Measurements from ENCODE around the gene PLAC8.
A peak's percentile ranks its signal among the peaks of the same experiment; 100 is the strongest.
"Not testable (repeated sequence)": the region's sequence is repeated elsewhere in the genome, so short reads cannot be mapped to it uniquely, and the experiment has no call there.

The PLAC8 gene

GRCh38 chr4:83096397-83096796 lies 18.1 kb downstream of the PLAC8 start:
- Mint-ChIP-seq H3K27ac (peak overlapping the region; percentile 26), H3K36me3 (peaks cover 99% of the 10 kb centered on the region)
- no peak for ATAC-seq

GRCh38 chr4:83093060-83093640 lies 21.4 kb downstream of the PLAC8 start:
- no peak for ATAC-seq
- H3K4me1 Mint-ChIP-seq = peaks cover 32% of the 10 kb centered on the region
- peak overlapping the region; percentile 51 for H3K27ac Mint-ChIP-seq
- peaks cover 99% of the 10 kb centered on the region for H3K36me3 Mint-ChIP-seq
- no peaks in the 10 kb centered on the region for H3K9me3 Mint-ChIP-seq
- no peak for DNase-seq (ENCODE audit: low spot score in 2 of 2)
- H3K4me3 Mint-ChIP-seq = no peak overlapping the region

More at GRCh38 chr4:83096397-83096796, 18.1 kb downstream of the PLAC8 start:
- no peak for DNase-seq (ENCODE audit: low spot score in 2 of 2)
- Mint-ChIP-seq H3K4me3 (no peak overlapping the region), H3K4me1 (peaks cover 52% of the 10 kb centered on the region), H3K9me3 (peaks cover 2% of the 10 kb centered on the region)

- no peaks in the 10 kb centered on the region for H3K9me3 Mint-ChIP-seq
- no peak overlapping the region for H3K27ac Mint-ChIP-seq
- H3K36me3 Mint-ChIP-seq = peaks cover 86% of the 10 kb centered on the region
- peaks cover 17% of the 10 kb centered on the region for H3K4me1 Mint-ChIP-seq
- no peak for DNase-seq (ENCODE audit: low spot score in 2 of 2)
- no peak for ATAC-seq
- no peak overlapping the region for H3K4me3 Mint-ChIP-seq
Measured at GRCh38 chr4:83089410-83090157, 24.9 kb downstream of the PLAC8 start.

GRCh38 chr4:83084956-83085355 lies 29.6 kb downstream of the PLAC8 start:
- not testable (repeated sequence) for ATAC-seq; H3K4me3 Mint-ChIP-seq; DNase-seq (ENCODE audit: low spot score in 2 of 2); H3K27ac Mint-ChIP-seq; H3K9me3 Mint-ChIP-seq
- Mint-ChIP-seq H3K36me3 (peaks cover 45% of the 10 kb centered on the region), H3K4me1 (peaks cover 30% of the 10 kb centered on the region)

- H3K4me3 Mint-ChIP-seq = peak overlapping the region; percentile 7
- ATAC-seq = peak; percentile 92
- DNase-seq (ENCODE audit: low spot score in 2 of 2) = peak in 1 of 2 donors; percentile 60
- H3K36me3 Mint-ChIP-seq = peaks cover 36% of the 10 kb centered on the region
- H3K27ac Mint-ChIP-seq = peak overlapping the region; percentile 43
- H3K9me3 Mint-ChIP-seq = peaks cover 3% of the 10 kb centered on the region
- peaks cover 30% of the 10 kb centered on the region for H3K4me1 Mint-ChIP-seq
Measured at GRCh38 chr4:83083925-83084475, 30.5 kb downstream of the PLAC8 start.

GRCh38 chr4:83082777-83083176 lies 31.8 kb downstream of the PLAC8 start:
- Mint-ChIP-seq H3K4me3 (no peak overlapping the region), H3K4me1 (peaks cover 30% of the 10 kb centered on the region), H3K9me3 (peaks cover 3% of the 10 kb centered on the region), H3K36me3 (peaks cover 23% of the 10 kb centered on the region), H3K27ac (peak overlapping the region; percentile 29)
- DNase-seq (ENCODE audit: low spot score in 2 of 2) (no peak), ATAC-seq (peak; percentile 72)

GRCh38 chr4:83080561-83080960 lies 34.0 kb downstream of the PLAC8 start:
- DNase-seq (ENCODE audit: low spot score in 2 of 2) (no peak), ATAC-seq (no peak)
- Mint-ChIP-seq H3K9me3 (peaks cover 3% of the 10 kb centered on the region), H3K27ac (no peak overlapping the region), H3K36me3 (peaks cover 12% of the 10 kb centered on the region), H3K4me1 (peaks cover 33% of the 10 kb centered on the region), H3K4me3 (no peak overlapping the region)

- H3K27ac Mint-ChIP-seq = no peak overlapping the region
Measured at GRCh38 chr4:83075311-83076095, 39.0 kb downstream of the PLAC8 start.

GRCh38 chr4:83074783-83075182 lies 39.7 kb downstream of the PLAC8 start:
- not testable (repeated sequence) for H3K27ac Mint-ChIP-seq; DNase-seq (ENCODE audit: low spot score in 2 of 2); H3K9me3 Mint-ChIP-seq; H3K4me1 Mint-ChIP-seq
- H3K36me3 Mint-ChIP-seq = peaks cover 58% of the 10 kb centered on the region
- ATAC-seq = peak; percentile 63
- peak overlapping the region; percentile 5 for H3K4me3 Mint-ChIP-seq

More at GRCh38 chr4:83075311-83076095, 39.0 kb downstream of the PLAC8 start:
- H3K4me3 Mint-ChIP-seq = no peak overlapping the region
- DNase-seq (ENCODE audit: low spot score in 2 of 2) (no peak), ATAC-seq (no peak)
- peaks cover 5% of the 10 kb centered on the region for H3K4me1 Mint-ChIP-seq
- H3K9me3 Mint-ChIP-seq = no peaks in the 10 kb centered on the region
- peaks cover 50% of the 10 kb centered on the region for H3K36me3 Mint-ChIP-seq

- peaks cover 63% of the 10 kb centered on the region for H3K36me3 Mint-ChIP-seq
- peaks cover 5% of the 10 kb centered on the region for H3K4me1 Mint-ChIP-seq
- DNase-seq (ENCODE audit: low spot score in 2 of 2) = peak; percentile 38 to 62
- H3K9me3 Mint-ChIP-seq = no peaks in the 10 kb centered on the region
- ATAC-seq = peak; percentile 97
- H3K27ac Mint-ChIP-seq = no peak overlapping the region
- peak overlapping the region; percentile 5 for H3K4me3 Mint-ChIP-seq
Measured at GRCh38 chr4:83074086-83074704, 40.3 kb downstream of the PLAC8 start.

- no peak overlapping the region for H3K4me3 Mint-ChIP-seq
- no peak overlapping the region for H3K27ac Mint-ChIP-seq
- no peaks in the 10 kb centered on the region for H3K4me1 Mint-ChIP-seq
- peaks cover 93% of the 10 kb centered on the region for H3K36me3 Mint-ChIP-seq
- no peak for DNase-seq (ENCODE audit: low spot score in 2 of 2)
- no peak for ATAC-seq
- H3K9me3 Mint-ChIP-seq = no peaks in the 10 kb centered on the region
Measured at GRCh38 chr4:83071116-83071515, 43.4 kb downstream of the PLAC8 start.

- Mint-ChIP-seq H3K9me3 (no peaks in the 10 kb centered on the region), H3K4me3 (no peak overlapping the region), H3K36me3 (peaks cover 97% of the 10 kb centered on the region), H3K27ac (no peak overlapping the region), H3K4me1 (no peaks in the 10 kb centered on the region)
- ATAC-seq (no peak), DNase-seq (ENCODE audit: low spot score in 2 of 2) (no peak)
Measured at GRCh38 chr4:83067058-83067639, 47.4 kb downstream of the PLAC8 start.

GRCh38 chr4:83065266-83065665 lies 49.3 kb downstream of the PLAC8 start:
- Mint-ChIP-seq H3K4me1 (no peaks in the 10 kb centered on the region), H3K27ac (no peak overlapping the region), H3K9me3 (no peaks in the 10 kb centered on the region), H3K4me3 (no peak overlapping the region), H3K36me3 (peaks cover 100% of the 10 kb centered on the region)
- ATAC-seq = no peak
- no peak for DNase-seq (ENCODE audit: low spot score in 2 of 2)

GRCh38 chr4:83062739-83063138 lies 51.8 kb downstream of the PLAC8 start:
- DNase-seq (ENCODE audit: low spot score in 2 of 2) = no peak
- Mint-ChIP-seq H3K4me3 (no peak overlapping the region), H3K4me1 (no peaks in the 10 kb centered on the region), H3K9me3 (no peaks in the 10 kb centered on the region), H3K27ac (no peak overlapping the region), H3K36me3 (peaks cover 100% of the 10 kb centered on the region)
- ATAC-seq = no peak

GRCh38 chr4:83054928-83055327 lies 59.6 kb downstream of the PLAC8 start:
- H3K4me1 Mint-ChIP-seq = no peaks in the 10 kb centered on the region
- H3K9me3 Mint-ChIP-seq = no peaks in the 10 kb centered on the region
- no peak overlapping the region for H3K27ac Mint-ChIP-seq
- peaks cover 79% of the 10 kb centered on the region for H3K36me3 Mint-ChIP-seq
- ATAC-seq (no peak), DNase-seq (ENCODE audit: low spot score in 2 of 2) (no peak)
- no peak overlapping the region for H3K4me3 Mint-ChIP-seq
